Vagina (tissue), 2 donors: ENCODE measurements around the gene TP53I3.
"Not testable (repeated sequence)": the region's sequence is repeated elsewhere in the genome, so short reads cannot be mapped to it uniquely, and the experiment has no call there.

Experiments used
- POLR2A ChIP-seq, 2 donors: fragments of 450-650 bp; IDR thresholded peaks; one replicate each; pipeline ENCODE4 v1.6.1; 2017; ENCODE audit warnings: antibody characterized with exemption in 2 of 2, mild to moderate bottlenecking in 2 of 2, moderate library complexity in 2 of 2
- TF ChIP-seq, protein P1 (sequence below), 3 experiments: fragments of 450-650 bp in 2 of 3; fragments of 200-600 bp in 1 of 3; sonication (generic) in 1 of 3; IDR thresholded peaks; one replicate each; pipeline ENCODE4 v1.5.1; 2017 to 2019; ENCODE audit warnings: antibody characterized with exemption in 3 of 3, mild to moderate bottlenecking in 2 of 3, moderate library complexity in 2 of 3

DNA sequence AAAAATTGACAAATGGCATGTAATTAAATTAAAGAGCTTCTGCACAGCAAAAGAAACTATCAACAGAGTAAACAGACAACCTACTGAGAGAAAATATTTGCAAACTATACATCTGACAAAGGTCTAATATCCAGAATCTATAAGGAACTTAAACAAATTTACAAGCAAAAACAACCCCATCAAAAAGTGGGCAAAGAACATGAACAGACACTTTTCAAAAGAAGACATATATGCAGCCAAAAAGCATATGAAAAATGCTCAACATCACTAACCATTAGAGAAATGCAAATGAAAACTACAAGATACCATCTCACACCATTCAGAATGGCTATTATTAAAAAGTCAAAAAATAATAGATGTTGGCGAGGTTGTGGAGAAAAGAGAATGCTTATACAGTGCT is 24.8 kb upstream of the TP53I3 start:
- TF ChIP-seq, protein P1, sequence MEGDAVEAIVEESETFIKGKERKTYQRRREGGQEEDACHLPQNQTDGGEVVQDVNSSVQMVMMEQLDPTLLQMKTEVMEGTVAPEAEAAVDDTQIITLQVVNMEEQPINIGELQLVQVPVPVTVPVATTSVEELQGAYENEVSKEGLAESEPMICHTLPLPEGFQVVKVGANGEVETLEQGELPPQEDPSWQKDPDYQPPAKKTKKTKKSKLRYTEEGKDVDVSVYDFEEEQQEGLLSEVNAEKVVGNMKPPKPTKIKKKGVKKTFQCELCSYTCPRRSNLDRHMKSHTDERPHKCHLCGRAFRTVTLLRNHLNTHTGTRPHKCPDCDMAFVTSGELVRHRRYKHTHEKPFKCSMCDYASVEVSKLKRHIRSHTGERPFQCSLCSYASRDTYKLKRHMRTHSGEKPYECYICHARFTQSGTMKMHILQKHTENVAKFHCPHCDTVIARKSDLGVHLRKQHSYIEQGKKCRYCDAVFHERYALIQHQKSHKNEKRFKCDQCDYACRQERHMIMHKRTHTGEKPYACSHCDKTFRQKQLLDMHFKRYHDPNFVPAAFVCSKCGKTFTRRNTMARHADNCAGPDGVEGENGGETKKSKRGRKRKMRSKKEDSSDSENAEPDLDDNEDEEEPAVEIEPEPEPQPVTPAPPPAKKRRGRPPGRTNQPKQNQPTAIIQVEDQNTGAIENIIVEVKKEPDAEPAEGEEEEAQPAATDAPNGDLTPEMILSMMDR (IDR thresholded peaks at IDR 0.05), result not testable (repeated sequence)
- not testable (repeated sequence) for TF ChIP-seq POLR2A (IDR thresholded peaks at IDR 0.05)
